ENCODE results near the gene TPBGL.
A peak's percentile ranks its signal among the peaks of the same experiment; 100 is the strongest.

Gene TPBGL

GRCh38 chr11:75204685-75205563 is 35.6 kb upstream of the TPBGL start:
- TF ChIP-seq POU2F2 (IDR thresholded peaks at IDR 0.05; ENCODE audit: low read depth, low read length) (no peak), TAF1 (IDR thresholded peaks at IDR 0.05; ENCODE audit: low read depth, low read length) (no peak), POLR2AphosphoS5 (IDR thresholded peaks at IDR 0.05; ENCODE audit: low read depth, low read length) (no peak), POLR2A (IDR thresholded peaks at IDR 0.05; ENCODE audit: low read depth, low read length) (no peak), PAX5 (IDR thresholded peaks at IDR 0.05; ENCODE audit: insufficient read depth, low read length, severe bottlenecking) (no peak), SPI1 (IDR thresholded peaks at IDR 0.05; ENCODE audit: low read depth, low read length) (no peak)
- peak; percentile 90 for FAIRE-seq
- peak; percentile 82 for DNase-seq (ENCODE audit: insufficient read length, low spot score)

GRCh38 chr11:75205564-75206020 is 35.0 kb upstream of the TPBGL start:
- no peak for FAIRE-seq

DNA sequence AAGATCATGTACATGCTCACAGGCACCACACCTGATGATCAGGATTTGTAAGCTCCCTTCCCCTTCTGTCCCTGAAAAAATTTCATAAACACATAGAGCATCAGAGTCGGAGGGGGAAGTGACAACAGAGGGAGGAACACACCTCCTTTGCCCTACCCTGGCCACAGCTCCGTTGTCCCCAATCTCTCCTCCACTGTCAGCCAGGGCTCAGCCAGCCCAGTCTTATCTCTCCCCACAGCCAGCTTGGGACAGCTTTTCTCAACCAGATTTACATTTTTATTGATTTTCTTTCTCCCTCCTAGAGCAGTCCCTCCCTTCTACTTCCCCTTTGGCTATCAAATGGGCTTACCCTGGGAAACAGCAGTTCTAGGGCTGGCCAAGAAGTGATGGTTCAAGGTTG is 32.1 kb upstream of the TPBGL start:
- TF ChIP-seq POU2F2 (IDR thresholded peaks at IDR 0.05; ENCODE audit: low read depth, low read length) (no peak), TAF1 (IDR thresholded peaks at IDR 0.05; ENCODE audit: low read depth, low read length) (no peak)
- no peak for FAIRE-seq

More at GRCh38 chr11:75205564-75206020, 35.0 kb upstream of the TPBGL start:
- no peak for DNase-seq (ENCODE audit: insufficient read length, low spot score)
- TF ChIP-seq POU2F2 (IDR thresholded peaks at IDR 0.05; ENCODE audit: low read depth, low read length) = no peak
- no peak for TF ChIP-seq TAF1 (IDR thresholded peaks at IDR 0.05; ENCODE audit: low read depth, low read length)
- TF ChIP-seq POLR2AphosphoS5 (IDR thresholded peaks at IDR 0.05; ENCODE audit: low read depth, low read length) = no peak
- no peak for TF ChIP-seq POLR2A (IDR thresholded peaks at IDR 0.05; ENCODE audit: low read depth, low read length)
- TF ChIP-seq SPI1 (IDR thresholded peaks at IDR 0.05; ENCODE audit: low read depth, low read length) = no peak
- no peak for TF ChIP-seq PAX5 (IDR thresholded peaks at IDR 0.05; ENCODE audit: insufficient read depth, low read length, severe bottlenecking)

DNA sequence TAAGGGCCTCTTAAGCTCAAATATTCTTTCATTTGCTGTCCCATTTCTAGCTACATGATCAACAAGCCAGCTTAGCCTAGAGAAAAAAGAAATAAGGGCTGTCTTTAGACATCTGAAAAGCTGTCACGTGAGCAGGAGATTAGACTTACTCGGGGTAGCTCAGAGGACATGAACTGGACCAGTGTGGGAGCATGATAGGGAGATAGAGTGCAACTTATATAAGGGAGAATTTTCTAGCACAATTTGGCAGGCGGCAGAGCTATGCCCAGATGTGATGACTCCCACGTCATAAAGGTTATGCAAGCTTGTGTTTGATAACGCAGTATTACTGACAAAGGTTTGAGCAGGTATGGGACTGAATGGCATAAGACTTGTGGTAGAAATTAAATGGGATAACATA is 28.2 kb upstream of the TPBGL start:
- FAIRE-seq (no peak), DNase-seq (ENCODE audit: insufficient read length, low spot score) (no peak)
- TF ChIP-seq POU2F2 (IDR thresholded peaks at IDR 0.05; ENCODE audit: low read depth, low read length) (no peak), SPI1 (IDR thresholded peaks at IDR 0.05; ENCODE audit: low read depth, low read length) (no peak), PAX5 (IDR thresholded peaks at IDR 0.05; ENCODE audit: insufficient read depth, low read length, severe bottlenecking) (no peak), TAF1 (IDR thresholded peaks at IDR 0.05; ENCODE audit: low read depth, low read length) (no peak), POLR2AphosphoS5 (IDR thresholded peaks at IDR 0.05; ENCODE audit: low read depth, low read length) (no peak), POLR2A (IDR thresholded peaks at IDR 0.05; ENCODE audit: low read depth, low read length) (no peak)

More for the DNA sequence above, 32.1 kb upstream of the TPBGL start:
- no peak for DNase-seq (ENCODE audit: insufficient read length, low spot score)

DNA sequence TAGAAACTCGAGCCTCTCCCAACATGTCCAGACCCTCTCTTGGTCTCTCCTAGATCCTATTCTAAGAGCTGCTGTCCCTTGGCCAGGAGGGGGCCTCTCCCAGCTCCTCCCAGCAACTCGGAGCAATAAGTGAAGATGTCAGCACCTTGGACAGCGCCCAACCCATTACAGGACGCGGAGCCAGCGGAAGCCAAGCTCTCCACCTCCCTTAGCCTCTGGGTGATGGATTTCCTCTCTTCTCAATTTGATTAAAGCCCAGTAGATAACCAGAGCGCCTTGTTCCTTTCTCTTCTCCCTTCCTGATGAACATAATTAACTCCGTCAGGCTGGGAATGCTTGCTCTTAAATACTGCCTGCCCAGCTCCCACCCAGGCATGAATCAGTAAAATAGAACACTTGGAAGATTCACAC is 26.2 kb upstream of the TPBGL start:
- FAIRE-seq (no peak), DNase-seq (ENCODE audit: insufficient read length, low spot score) (no peak)
- TF ChIP-seq POU2F2 (IDR thresholded peaks at IDR 0.05; ENCODE audit: low read depth, low read length) = no peak
- no peak for TF ChIP-seq POLR2AphosphoS5 (IDR thresholded peaks at IDR 0.05; ENCODE audit: low read depth, low read length)
- no peak for TF ChIP-seq TAF1 (IDR thresholded peaks at IDR 0.05; ENCODE audit: low read depth, low read length)
- TF ChIP-seq PAX5 (IDR thresholded peaks at IDR 0.05; ENCODE audit: insufficient read depth, low read length, severe bottlenecking) = no peak
- TF ChIP-seq SPI1 (IDR thresholded peaks at IDR 0.05; ENCODE audit: low read depth, low read length) = no peak
- no peak for TF ChIP-seq POLR2A (IDR thresholded peaks at IDR 0.05; ENCODE audit: low read depth, low read length)

GRCh38 chr11:75214843-75215242 is 25.7 kb upstream of the TPBGL start:
- FAIRE-seq (no peak), DNase-seq (ENCODE audit: insufficient read length, low spot score) (no peak)
- TF ChIP-seq POU2F2 (IDR thresholded peaks at IDR 0.05; ENCODE audit: low read depth, low read length) = no peak
- no peak for TF ChIP-seq POLR2A (IDR thresholded peaks at IDR 0.05; ENCODE audit: low read depth, low read length)
- no peak for TF ChIP-seq PAX5 (IDR thresholded peaks at IDR 0.05; ENCODE audit: insufficient read depth, low read length, severe bottlenecking)
- no peak for TF ChIP-seq SPI1 (IDR thresholded peaks at IDR 0.05; ENCODE audit: low read depth, low read length)
- no peak for TF ChIP-seq TAF1 (IDR thresholded peaks at IDR 0.05; ENCODE audit: low read depth, low read length)
- TF ChIP-seq POLR2AphosphoS5 (IDR thresholded peaks at IDR 0.05; ENCODE audit: low read depth, low read length) = no peak

DNA sequence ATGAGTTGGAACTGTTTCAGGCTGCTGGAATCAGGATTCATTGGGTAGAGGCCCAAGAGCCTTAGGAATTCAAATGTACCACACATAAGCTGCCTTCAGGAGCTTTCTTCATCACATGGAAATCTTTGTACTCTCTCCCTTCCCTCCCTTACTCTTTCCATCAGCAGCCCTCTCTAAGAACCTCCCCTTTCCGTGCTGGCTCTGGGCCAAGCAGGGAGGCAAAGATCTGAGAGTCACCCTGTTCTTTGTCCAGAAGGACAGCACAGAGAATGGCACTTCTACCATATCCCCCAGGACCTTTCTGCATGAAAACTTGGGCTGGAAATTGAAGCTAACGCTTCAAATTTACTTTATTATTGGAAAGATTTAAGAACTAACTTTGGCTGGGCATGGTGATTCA is 20.7 kb upstream of the TPBGL start:
- no peak for FAIRE-seq
- no peak for TF ChIP-seq POLR2A (IDR thresholded peaks at IDR 0.05; ENCODE audit: low read depth, low read length)
- no peak for TF ChIP-seq POLR2AphosphoS5 (IDR thresholded peaks at IDR 0.05; ENCODE audit: low read depth, low read length)
- no peak for TF ChIP-seq SPI1 (IDR thresholded peaks at IDR 0.05; ENCODE audit: low read depth, low read length)
- no peak for TF ChIP-seq PAX5 (IDR thresholded peaks at IDR 0.05; ENCODE audit: insufficient read depth, low read length, severe bottlenecking)
- TF ChIP-seq TAF1 (IDR thresholded peaks at IDR 0.05; ENCODE audit: low read depth, low read length) = no peak
- TF ChIP-seq POU2F2 (IDR thresholded peaks at IDR 0.05; ENCODE audit: low read depth, low read length) = no peak
- DNase-seq (ENCODE audit: insufficient read length, low spot score) = no peak

- no peak for DNase-seq (ENCODE audit: insufficient read length, low spot score)
- FAIRE-seq = no peak
- TF ChIP-seq TAF1 (IDR thresholded peaks at IDR 0.05; ENCODE audit: low read depth, low read length) = no peak
Observed at GRCh38 chr11:75223954-75224643, 16.5 kb upstream of the TPBGL start.

GRCh38 chr11:75225794-75226193 is 14.8 kb upstream of the TPBGL start:
- TF ChIP-seq TAF1 (IDR thresholded peaks at IDR 0.05; ENCODE audit: low read depth, low read length) (no peak), POLR2A (IDR thresholded peaks at IDR 0.05; ENCODE audit: low read depth, low read length) (no peak), SPI1 (IDR thresholded peaks at IDR 0.05; ENCODE audit: low read depth, low read length) (no peak), POLR2AphosphoS5 (IDR thresholded peaks at IDR 0.05; ENCODE audit: low read depth, low read length) (no peak), POU2F2 (IDR thresholded peaks at IDR 0.05; ENCODE audit: low read depth, low read length) (no peak), PAX5 (IDR thresholded peaks at IDR 0.05; ENCODE audit: insufficient read depth, low read length, severe bottlenecking) (no peak)
- FAIRE-seq = no peak
- DNase-seq (ENCODE audit: insufficient read length, low spot score) = no peak
